ENCODE measurements around the gene LMF1. TPM values are rescaled to one million over a fixed set of nuclear protein-coding genes. Genes with fewer than 3 reads are reported as not detected.

The LMF1 gene
- 10 to 100 TPM; 14.1 to 26.4 (median 21.4) TPM for total RNA-seq

- Histone ChIP-seq H3K4me3 (peak within 1 kb of the TSS; percentile 72 to 83 (median 82)), H3K27me3 (no peaks in the 10 kb centered on the region), H3K27ac (peak within 1 kb of the TSS; percentile 80 to 87), H3K4me1 (peaks cover 5 to 12% of the 10 kb centered on the region in 2 donors), H3K36me3 (no peaks in the 10 kb centered on the region), H3K9me3 (no peaks in the 10 kb centered on the region)
- DNase-seq (ENCODE audit: low spot score in 2 of 2) = peak; percentile 93 to 97
- intact Hi-C loops (cut with DNase I; ENCODE audit: low total_unique reads) = no loop called here
- TF ChIP-seq POLR2AphosphoS5 (IDR thresholded peaks at IDR 0.05) (peak in 1 of 3 donors; percentile 76), POLR2A (IDR thresholded peaks at IDR 0.05) (peak; percentile 40), CTCF (IDR thresholded peaks at IDR 0.05) (no peak)
Measured at GRCh38 chr16:970766-971581, at the start of gene LMF1. TSS of gene LMF1 (minus strand) at chr16:970984. CDS start at chr16:970980, 4 bp downstream.

GRCh38 chr16:1020091-1020399 lies 49.3 kb upstream of the LMF1 start:
- Histone ChIP-seq H3K36me3 (no peaks in the 10 kb centered on the region), H3K27me3 (peaks cover 16 to 55% of the 10 kb centered on the region in 2 donors), H3K4me1 (no peaks in the 10 kb centered on the region), H3K27ac (no peak overlapping the region), H3K9me3 (no peaks in the 10 kb centered on the region), H3K4me3 (peak overlapping the region; percentile 26 to 60 (median 46))
- TF ChIP-seq POLR2A (IDR thresholded peaks at IDR 0.05) = no peak
- TF ChIP-seq CTCF (IDR thresholded peaks at IDR 0.05) = no peak
- DNase-seq (ENCODE audit: low spot score in 2 of 2) = no peak
- intact Hi-C loops (cut with DNase I; ENCODE audit: low total_unique reads) = no loop called here

GRCh38 chr16:1019231-1020090 lies 48.7 kb upstream of the LMF1 start:
- no peak for TF ChIP-seq POLR2AphosphoS5 (IDR thresholded peaks at IDR 0.05)
- TF ChIP-seq CTCF (IDR thresholded peaks at IDR 0.05) = no peak
- no peak for TF ChIP-seq POLR2A (IDR thresholded peaks at IDR 0.05)
- Histone ChIP-seq H3K4me3 (peak overlapping the region; percentile 26 to 60 (median 46)), H3K9me3 (no peaks in the 10 kb centered on the region), H3K36me3 (no peaks in the 10 kb centered on the region), H3K27ac (no peak overlapping the region), H3K4me1 (no peaks in the 10 kb centered on the region), H3K27me3 (peaks cover 16 to 50% of the 10 kb centered on the region in 2 donors)
- intact Hi-C loops (cut with DNase I; ENCODE audit: low total_unique reads) = no loop called here
- no peak for DNase-seq (ENCODE audit: low spot score in 2 of 2)

- intact Hi-C loops (cut with DNase I; ENCODE audit: low total_unique reads) = no loop called here
- no peak for DNase-seq (ENCODE audit: low spot score in 2 of 2)
Measured at GRCh38 chr16:1018447-1019198, 47.8 kb upstream of the LMF1 start.

More at GRCh38 chr16:1018447-1019198, 47.8 kb upstream of the LMF1 start:
- peak overlapping the region; percentile 26 to 60 (median 46) for H3K4me3 ChIP-seq
- TF ChIP-seq POLR2AphosphoS5 (IDR thresholded peaks at IDR 0.05) (no peak), POLR2A (IDR thresholded peaks at IDR 0.05) (no peak), CTCF (IDR thresholded peaks at IDR 0.05) (no peak)
- no peaks in the 10 kb centered on the region for H3K4me1 ChIP-seq
- H3K27ac ChIP-seq = no peak overlapping the region
- H3K9me3 ChIP-seq = no peaks in the 10 kb centered on the region
- H3K36me3 ChIP-seq = no peaks in the 10 kb centered on the region
- H3K27me3 ChIP-seq = peaks cover 16 to 41% of the 10 kb centered on the region in 2 donors
